ENCODE results near the gene CFAP221. TPM values are rescaled to one million over a fixed set of nuclear protein-coding genes. Genes with fewer than 3 reads are reported as not detected.
A peak's percentile ranks its signal among the peaks of the same experiment; 100 is the strongest.

CFAP221 gene
- total RNA-seq (not detected), polyA plus RNA-seq (not detected), total RNA-seq (not detected)

DNA sequence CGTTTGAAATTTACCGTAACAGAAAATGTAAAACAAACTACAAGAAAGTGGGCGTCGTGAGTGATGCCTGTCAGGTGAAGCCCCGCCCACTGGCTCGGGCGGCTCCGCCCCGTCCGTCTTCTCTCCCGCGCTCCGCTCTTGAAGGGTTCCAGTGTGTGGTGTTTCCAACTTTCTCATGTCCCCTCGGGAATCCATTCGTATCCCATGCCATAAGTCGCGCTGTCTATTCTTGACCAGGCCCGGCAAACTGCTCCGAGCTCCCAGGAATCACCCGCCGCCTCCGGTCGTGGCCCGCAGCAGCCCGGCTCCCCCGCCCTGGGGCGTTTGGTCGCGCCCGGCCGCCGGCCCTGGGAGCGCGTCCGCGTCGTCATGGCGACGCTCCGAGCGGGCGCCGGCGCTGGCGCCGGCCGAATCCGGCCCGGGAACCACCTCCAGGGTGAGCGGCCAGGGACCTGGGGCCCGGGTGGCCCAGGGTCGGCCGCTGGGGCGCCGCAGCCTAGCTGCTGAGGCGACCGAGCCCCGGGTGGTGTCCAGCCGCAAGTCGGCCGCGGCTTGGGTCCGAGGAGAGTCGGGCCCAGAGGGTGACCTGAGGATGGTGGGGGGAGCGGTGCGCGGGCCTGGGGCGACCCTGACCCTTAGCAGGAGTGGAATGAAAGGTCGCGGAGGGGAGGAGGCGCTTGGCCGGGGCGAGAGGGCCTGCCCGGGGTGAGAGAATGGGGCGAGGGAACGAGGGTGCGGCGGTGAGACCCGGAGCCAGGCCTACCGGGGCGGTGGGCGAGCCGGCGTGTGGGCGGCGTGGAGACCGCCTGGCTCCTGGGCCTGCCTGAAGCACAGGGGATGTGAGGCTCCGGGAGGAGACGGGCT, at the start of gene CFAP221:
Gene CFAP221 (plus strand): TSS at position 375 of the 864 bp plus-strand sequence. CDS start 1,683 bp downstream, outside the sequence.
- Mint-ChIP-seq H3K4me1 (peaks cover 6 to 16% (median 10%) of the 10 kb centered on the region in 7 donors), H3K27ac (no peak within 1 kb of the TSS), H3K27me3 (peaks cover 57 to 84% (median 77%) of the 10 kb centered on the region in 5 donors), H3K4me3 (peak within 1 kb of the TSS; percentile 47 to 76 (median 69)), H3K36me3 (no peaks in the 10 kb centered on the region), H3K9me3 (peaks cover 0 to 13% (median 4%) of the 10 kb centered on the region in 11 donors)
- DNase-seq (peak in 5 of 9 donors; percentile 1 to 51 (median 21)), ATAC-seq (peak; percentile 49)
- no peaks in the 10 kb centered on the region for H3K36me3 ChIP-seq (ENCODE audit: control insufficient read depth in 2 of 3, insufficient read depth in 3 of 3, low read length in 3 of 3)
- H3K4me3 ChIP-seq (ENCODE audit: low read length), result no peak within 1 kb of the TSS
- peaks cover 0 to 2% of the 10 kb centered on the region in 2 donors for H3K27me3 ChIP-seq (ENCODE audit: control insufficient read depth in 2 of 2, insufficient read depth in 2 of 2, low read length in 2 of 2)
- no peaks in the 10 kb centered on the region for H3K9me3 ChIP-seq (ENCODE audit: control insufficient read depth in 2 of 3, low read length in 3 of 3)
- H3K27ac ChIP-seq (ENCODE audit: low read depth, low read length), result no peak within 1 kb of the TSS
- intact Hi-C loops (cut with micrococcal nuclease), result no loop called here
- no peaks in the 10 kb centered on the region for H3K4me1 ChIP-seq (ENCODE audit: control insufficient read depth in 2 of 2, insufficient read depth in 2 of 2, low read length in 2 of 2)
- ChIA-PET CTCF (no interaction called here), POLR2A (no interaction called here)

DNA sequence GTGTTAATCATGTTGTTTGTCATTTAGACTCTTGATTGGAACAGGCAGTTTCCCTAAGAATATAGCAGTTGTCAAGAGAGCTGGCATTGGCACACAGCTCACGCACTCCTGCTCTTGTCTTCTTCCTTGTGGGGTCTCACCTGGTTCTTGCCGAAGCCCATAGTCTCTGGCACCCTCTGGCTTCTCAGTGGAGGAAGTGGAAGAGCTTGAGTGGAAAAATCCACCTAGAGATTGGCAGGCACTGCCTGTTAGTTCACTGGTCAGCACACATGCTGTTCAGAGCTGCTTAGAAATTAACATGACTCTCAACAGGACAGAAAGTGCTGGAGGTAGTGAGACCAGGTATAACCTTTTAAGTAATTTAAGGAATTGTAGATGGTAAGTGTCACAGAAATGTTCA, 48.3 kb upstream of the CFAP221 start:
- Mint-ChIP-seq H3K27ac (no peak overlapping the region), H3K9me3 (peaks cover 3 to 37% (median 22%) of the 10 kb centered on the region in 11 donors), H3K36me3 (peaks cover 0 to 8% (median 3%) of the 10 kb centered on the region in 5 donors), H3K4me1 (no peaks in the 10 kb centered on the region), H3K4me3 (no peak overlapping the region), H3K27me3 (peaks cover 5 to 41% (median 39%) of the 10 kb centered on the region in 5 donors)
- ATAC-seq (no peak), DNase-seq (no peak)
- CTCF ChIA-PET, result no interaction called here
- H3K27me3 ChIP-seq (ENCODE audit: control insufficient read depth in 2 of 2, insufficient read depth in 2 of 2, low read length in 2 of 2), result no peaks in the 10 kb centered on the region
- H3K9me3 ChIP-seq (ENCODE audit: control insufficient read depth in 2 of 3, low read length in 3 of 3), result peaks cover 0 to 7% (median 5%) of the 10 kb centered on the region in 3 experiments
- no peak overlapping the region for H3K27ac ChIP-seq (ENCODE audit: low read depth, low read length)
- no peaks in the 10 kb centered on the region for H3K4me1 ChIP-seq (ENCODE audit: control insufficient read depth in 2 of 2, insufficient read depth in 2 of 2, low read length in 2 of 2)
- POLR2A ChIA-PET, result no interaction called here
- H3K36me3 ChIP-seq (ENCODE audit: control insufficient read depth in 2 of 3, insufficient read depth in 3 of 3, low read length in 3 of 3), result no peaks in the 10 kb centered on the region
- intact Hi-C loops (cut with micrococcal nuclease), result no loop called here
- no peak overlapping the region for H3K4me3 ChIP-seq (ENCODE audit: low read length)

DNA sequence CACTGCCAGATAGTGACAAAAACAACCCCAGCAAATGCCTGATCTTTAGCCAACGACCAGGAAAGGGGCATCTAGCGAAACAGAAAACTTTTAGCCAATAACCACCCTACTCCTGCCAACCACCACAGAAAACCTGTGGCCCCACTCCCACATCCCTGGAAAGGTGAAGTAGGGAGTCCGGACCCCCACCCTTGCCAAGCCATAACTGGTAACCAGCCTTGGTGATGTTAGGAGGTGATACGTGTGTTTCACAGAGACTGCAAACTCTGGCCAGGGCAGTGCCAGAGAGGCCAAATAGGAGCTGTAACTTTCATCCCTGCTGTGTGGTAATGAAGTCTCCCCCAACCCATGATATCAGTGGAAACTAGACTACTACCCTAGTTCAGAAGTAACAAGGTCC, 47.6 kb upstream of the CFAP221 start:
- Histone ChIP-seq H3K4me3 (ENCODE audit: low read length) (no peak overlapping the region), H3K27me3 (ENCODE audit: control insufficient read depth in 2 of 2, insufficient read depth in 2 of 2, low read length in 2 of 2) (no peaks in the 10 kb centered on the region), H3K4me1 (ENCODE audit: control insufficient read depth in 2 of 2, insufficient read depth in 2 of 2, low read length in 2 of 2) (no peaks in the 10 kb centered on the region), H3K36me3 (ENCODE audit: control insufficient read depth in 2 of 3, insufficient read depth in 3 of 3, low read length in 3 of 3) (no peaks in the 10 kb centered on the region), H3K27ac (ENCODE audit: low read depth, low read length) (no peak overlapping the region), H3K9me3 (ENCODE audit: control insufficient read depth in 2 of 3, low read length in 3 of 3) (peaks cover 0 to 7% (median 5%) of the 10 kb centered on the region in 3 experiments)
- H3K27ac Mint-ChIP-seq, result no peak overlapping the region
- peaks cover 5 to 46% (median 45%) of the 10 kb centered on the region in 5 donors for H3K27me3 Mint-ChIP-seq
- H3K4me1 Mint-ChIP-seq, result no peaks in the 10 kb centered on the region
- ATAC-seq (no peak), DNase-seq (no peak)
- CTCF ChIA-PET, result interaction anchor here (0.7 kb wide), 1 partner anchor 65 kb away, joined by 3 read pairs; no protein-coding TSS in a partner anchor
- POLR2A ChIA-PET, result no interaction called here
- H3K4me3 Mint-ChIP-seq, result no peak overlapping the region
- intact Hi-C loops (cut with micrococcal nuclease), result no loop called here
- H3K36me3 Mint-ChIP-seq, result peaks cover 0 to 8% (median 3%) of the 10 kb centered on the region in 5 donors
- H3K9me3 Mint-ChIP-seq, result peaks cover 3 to 43% (median 28%) of the 10 kb centered on the region in 11 donors

DNA sequence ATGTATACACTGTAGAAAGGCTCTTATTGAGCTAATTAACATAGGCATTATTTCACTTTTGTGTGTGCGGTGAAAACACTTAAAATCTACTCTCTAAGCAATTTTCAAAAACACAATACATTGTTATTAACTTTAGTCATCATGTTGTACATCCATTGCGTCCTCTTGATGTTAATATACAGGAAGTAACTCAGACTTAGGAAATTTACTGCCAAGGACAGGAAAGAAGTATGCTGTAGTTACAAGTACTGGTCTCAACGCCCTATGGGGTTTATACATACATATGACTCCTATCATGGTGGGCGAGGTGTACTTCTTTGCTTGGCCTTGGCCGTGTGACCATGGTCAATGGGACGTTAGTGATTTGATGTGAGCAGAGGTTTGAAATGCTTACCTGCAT, 35.5 kb upstream of the CFAP221 start:
- peaks cover 5 to 42% (median 25%) of the 10 kb centered on the region in 5 donors for H3K27me3 Mint-ChIP-seq
- intact Hi-C loops (cut with micrococcal nuclease), result no loop called here
- H3K36me3 Mint-ChIP-seq, result no peaks in the 10 kb centered on the region
- Histone ChIP-seq H3K27ac (ENCODE audit: low read depth, low read length) (no peak overlapping the region), H3K9me3 (ENCODE audit: control insufficient read depth in 2 of 3, low read length in 3 of 3) (no peaks in the 10 kb centered on the region), H3K27me3 (ENCODE audit: control insufficient read depth in 2 of 2, insufficient read depth in 2 of 2, low read length in 2 of 2) (no peaks in the 10 kb centered on the region), H3K36me3 (ENCODE audit: control insufficient read depth in 2 of 3, insufficient read depth in 3 of 3, low read length in 3 of 3) (no peaks in the 10 kb centered on the region), H3K4me3 (ENCODE audit: low read length) (no peak overlapping the region), H3K4me1 (ENCODE audit: control insufficient read depth in 2 of 2, insufficient read depth in 2 of 2, low read length in 2 of 2) (no peaks in the 10 kb centered on the region)
- ChIA-PET CTCF (no interaction called here), POLR2A (no interaction called here)
- no peak for DNase-seq
- ATAC-seq, result no peak
- peaks cover 0 to 4% (median 0%) of the 10 kb centered on the region in 7 donors for H3K4me1 Mint-ChIP-seq
- H3K27ac Mint-ChIP-seq, result no peak overlapping the region
- H3K9me3 Mint-ChIP-seq, result peaks cover 0 to 5% (median 0%) of the 10 kb centered on the region in 11 donors
- no peak overlapping the region for H3K4me3 Mint-ChIP-seq

DNA sequence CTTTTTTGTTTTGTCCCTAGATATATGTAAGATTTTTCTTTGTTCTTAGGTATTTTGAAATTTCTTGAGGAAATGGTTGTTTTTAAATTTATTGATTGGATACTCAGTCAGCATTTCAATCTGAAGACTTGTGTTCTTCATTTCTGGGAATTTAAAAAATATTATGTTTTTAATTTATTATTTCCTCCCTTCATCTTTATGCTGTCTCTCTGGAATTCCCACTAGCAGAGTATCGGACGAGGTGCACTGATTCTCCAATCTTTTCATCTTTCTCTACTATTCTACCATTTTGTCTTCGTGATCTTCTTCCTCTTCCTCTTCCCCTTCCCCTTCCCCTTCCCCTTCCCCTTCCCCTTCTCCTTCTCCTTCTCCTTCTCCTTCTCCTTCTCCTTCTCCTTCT, 32.3 kb upstream of the CFAP221 start:
- no peaks in the 10 kb centered on the region for H3K9me3 ChIP-seq (ENCODE audit: control insufficient read depth in 2 of 3, low read length in 3 of 3)
- H3K36me3 ChIP-seq (ENCODE audit: control insufficient read depth in 2 of 3, insufficient read depth in 3 of 3, low read length in 3 of 3), result no peaks in the 10 kb centered on the region
- Mint-ChIP-seq H3K27me3 (peaks cover 10 to 60% (median 39%) of the 10 kb centered on the region in 5 donors), H3K4me3 (no peak overlapping the region), H3K36me3 (no peaks in the 10 kb centered on the region), H3K9me3 (peaks cover 0 to 2% (median 0%) of the 10 kb centered on the region in 11 donors), H3K27ac (no peak overlapping the region), H3K4me1 (peaks cover 0 to 4% (median 0%) of the 10 kb centered on the region in 7 donors)
- ATAC-seq (no peak), DNase-seq (no peak)
- H3K27ac ChIP-seq (ENCODE audit: low read depth, low read length), result no peak overlapping the region
- CTCF ChIA-PET, result no interaction called here
- POLR2A ChIA-PET, result no interaction called here
- H3K27me3 ChIP-seq (ENCODE audit: control insufficient read depth in 2 of 2, insufficient read depth in 2 of 2, low read length in 2 of 2), result no peaks in the 10 kb centered on the region
- H3K4me1 ChIP-seq (ENCODE audit: control insufficient read depth in 2 of 2, insufficient read depth in 2 of 2, low read length in 2 of 2), result no peaks in the 10 kb centered on the region
- intact Hi-C loops (cut with micrococcal nuclease), result no loop called here
- no peak overlapping the region for H3K4me3 ChIP-seq (ENCODE audit: low read length)

DNA sequence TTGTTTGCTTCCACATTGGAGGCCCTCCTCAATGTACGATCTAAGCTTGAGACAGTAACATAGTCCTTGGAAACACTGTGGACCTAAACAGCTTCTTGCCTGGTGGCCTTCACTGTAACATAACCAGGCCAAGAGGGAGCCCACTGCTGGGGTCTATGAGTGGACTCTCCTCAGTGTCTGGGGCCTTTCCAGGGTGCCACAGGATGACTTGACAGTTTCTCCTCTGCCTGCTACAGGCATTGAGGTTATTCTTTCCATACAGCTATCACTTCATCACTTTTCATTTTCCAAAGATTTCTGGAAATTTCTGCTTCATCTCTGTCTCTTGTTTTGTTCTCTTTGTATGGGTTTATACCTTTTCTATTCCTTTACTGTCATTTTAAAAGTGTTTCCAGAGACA, 31.3 kb upstream of the CFAP221 start:
- Mint-ChIP-seq H3K4me1 (peaks cover 0 to under 1% (median 0%) of the 10 kb centered on the region in 7 donors), H3K9me3 (no peaks in the 10 kb centered on the region), H3K27ac (no peak overlapping the region), H3K27me3 (peaks cover 10 to 67% (median 45%) of the 10 kb centered on the region in 5 donors), H3K36me3 (no peaks in the 10 kb centered on the region), H3K4me3 (no peak overlapping the region)
- ATAC-seq, result no peak
- ChIA-PET POLR2A (no interaction called here), CTCF (no interaction called here)
- Histone ChIP-seq H3K27ac (ENCODE audit: low read depth, low read length) (no peak overlapping the region), H3K4me1 (ENCODE audit: control insufficient read depth in 2 of 2, insufficient read depth in 2 of 2, low read length in 2 of 2) (no peaks in the 10 kb centered on the region), H3K27me3 (ENCODE audit: control insufficient read depth in 2 of 2, insufficient read depth in 2 of 2, low read length in 2 of 2) (no peaks in the 10 kb centered on the region), H3K9me3 (ENCODE audit: control insufficient read depth in 2 of 3, low read length in 3 of 3) (no peaks in the 10 kb centered on the region), H3K36me3 (ENCODE audit: control insufficient read depth in 2 of 3, insufficient read depth in 3 of 3, low read length in 3 of 3) (no peaks in the 10 kb centered on the region), H3K4me3 (ENCODE audit: low read length) (no peak overlapping the region)
- DNase-seq, result no peak
- intact Hi-C loops (cut with micrococcal nuclease), result no loop called here

DNA sequence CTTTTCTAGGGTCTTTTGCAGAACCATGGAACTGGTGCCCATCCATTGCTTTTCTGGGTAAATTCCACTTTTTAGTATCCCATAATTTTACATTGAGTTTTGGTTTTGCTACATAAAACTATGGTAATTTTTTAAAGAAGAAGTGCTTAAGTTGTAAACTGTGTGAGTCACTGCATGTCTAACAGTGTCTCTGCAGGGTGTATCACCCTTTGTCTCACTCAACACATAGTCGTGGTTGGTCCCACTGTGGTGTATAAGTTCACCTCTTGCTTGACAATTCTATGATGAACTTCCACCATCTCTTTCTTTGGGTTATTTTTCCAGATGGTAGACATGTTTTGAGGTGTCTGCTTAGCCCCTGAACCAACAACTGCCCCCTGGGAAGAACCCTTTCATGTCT, 30.4 kb upstream of the CFAP221 start:
- DNase-seq (no peak), ATAC-seq (no peak)
- Mint-ChIP-seq H3K9me3 (no peaks in the 10 kb centered on the region), H3K4me3 (no peak overlapping the region), H3K4me1 (no peaks in the 10 kb centered on the region), H3K27me3 (peaks cover 8 to 72% (median 48%) of the 10 kb centered on the region in 5 donors), H3K36me3 (no peaks in the 10 kb centered on the region), H3K27ac (no peak overlapping the region)
- Histone ChIP-seq H3K9me3 (ENCODE audit: control insufficient read depth in 2 of 3, low read length in 3 of 3) (no peaks in the 10 kb centered on the region), H3K4me1 (ENCODE audit: control insufficient read depth in 2 of 2, insufficient read depth in 2 of 2, low read length in 2 of 2) (no peaks in the 10 kb centered on the region), H3K4me3 (ENCODE audit: low read length) (no peak overlapping the region), H3K27me3 (ENCODE audit: control insufficient read depth in 2 of 2, insufficient read depth in 2 of 2, low read length in 2 of 2) (no peaks in the 10 kb centered on the region), H3K27ac (ENCODE audit: low read depth, low read length) (no peak overlapping the region), H3K36me3 (ENCODE audit: control insufficient read depth in 2 of 3, insufficient read depth in 3 of 3, low read length in 3 of 3) (no peaks in the 10 kb centered on the region)
- ChIA-PET POLR2A (no interaction called here), CTCF (no interaction called here)
- intact Hi-C loops (cut with micrococcal nuclease), result no loop called here
